Trophoblast cell (in vitro differentiated cells and primary cell): Measurements from ENCODE around the gene PGS1.

ENCODE experiments used
- DNase-seq, 2 donors: peaks; one replicate each; pipeline ENCODE4 v3.0.0-alpha.2; 2016
- H2AFZ ChIP-seq: 2 replicates; pipeline ENCODE4 v1.6.1; 2013; ENCODE audit warnings: low read length, moderate library complexity, mild to moderate bottlenecking; ENCODE audit not compliant: insufficient read depth, poor library complexity
- H2AK5ac ChIP-seq: 2 replicates; pipeline ENCODE4 v1.6.1; 2013; ENCODE audit warnings: mild to moderate bottlenecking, low read length
- H2BK120ac ChIP-seq: 2 replicates; pipeline ENCODE4 v1.6.1; 2013; ENCODE audit warnings: low read length, mild to moderate bottlenecking, moderate library complexity; ENCODE audit not compliant: insufficient read depth, poor library complexity
- H2BK12ac ChIP-seq: 2 replicates; pipeline ENCODE4 v1.6.1; 2013; ENCODE audit warnings: mild to moderate bottlenecking, low read length, moderate library complexity
- H2BK5ac ChIP-seq: 2 replicates; pipeline ENCODE4 v1.6.1; 2013; ENCODE audit warnings: low read length, low read depth, moderate library complexity, mild to moderate bottlenecking; ENCODE audit not compliant: poor library complexity
- H3K14ac ChIP-seq: 2 replicates; pipeline ENCODE4 v1.6.1; 2013; ENCODE audit warnings: mild to moderate bottlenecking, low read length
- H3K18ac ChIP-seq: 2 replicates; pipeline ENCODE4 v1.6.1; 2013; ENCODE audit warnings: mild to moderate bottlenecking, low read length
- H3K23ac ChIP-seq: 2 replicates; pipeline ENCODE4 v1.6.1; 2013; ENCODE audit warnings: low read length
- H3K27ac ChIP-seq: 2 replicates; pipeline ENCODE4 v1.5.1; 2013; ENCODE audit warnings: low read depth, mild to moderate bottlenecking, inconsistent platforms, low read length, moderate library complexity
- H3K27me3 ChIP-seq: 2 replicates; pipeline ENCODE4 v1.6.1; 2013; ENCODE audit warnings: inconsistent platforms, mild to moderate bottlenecking, low read length, moderate library complexity; ENCODE audit not compliant: insufficient read depth
- H3K36me3 ChIP-seq, 2 experiments: 1 replicate in 1 of 2; 2 replicates in 1 of 2; pipeline ENCODE4 v1.6.1; 2013; ENCODE audit warnings: low read length in 2 of 2, mild to moderate bottlenecking in 2 of 2, moderate library complexity in 1 of 2; ENCODE audit not compliant: insufficient read depth in 2 of 2, control insufficient read depth in 1 of 2
- H3K4ac ChIP-seq: 2 replicates; pipeline ENCODE4 v1.6.1; 2013; ENCODE audit warnings: low read depth, mild to moderate bottlenecking, low read length, moderate library complexity
- H3K4me1 ChIP-seq, 2 experiments: 1 replicate in 1 of 2; 2 replicates in 1 of 2; pipeline ENCODE4 v1.6.1; 2013; ENCODE audit warnings: low read length in 2 of 2, mild to moderate bottlenecking in 2 of 2, moderate library complexity in 1 of 2; ENCODE audit not compliant: insufficient read depth in 2 of 2, control insufficient read depth in 1 of 2
- H3K4me2 ChIP-seq: 2 replicates; pipeline ENCODE4 v1.6.1; 2013; ENCODE audit warnings: inconsistent platforms, mild to moderate bottlenecking, low read length, moderate library complexity
- H3K4me3 ChIP-seq: 2 replicates; pipeline ENCODE4 v1.5.1; 2013; ENCODE audit warnings: mild to moderate bottlenecking, low read depth, low read length, inconsistent platforms
- H3K79me1 ChIP-seq: one replicate; pipeline ENCODE4 v1.6.1; 2013; ENCODE audit warnings: low read length
- H3K79me2 ChIP-seq: 2 replicates; pipeline ENCODE4 v1.6.1; 2013; ENCODE audit warnings: low read length, mild to moderate bottlenecking; ENCODE audit not compliant: control insufficient read depth, insufficient read depth, poor library complexity
- H3K9ac ChIP-seq: 2 replicates; pipeline ENCODE4 v1.6.1; 2013; ENCODE audit warnings: mild to moderate bottlenecking, low read length
- H3K9me3 ChIP-seq: 2 replicates; pipeline ENCODE4 v1.6.1; 2013; ENCODE audit warnings: low read depth, mild to moderate bottlenecking, control low read depth, inconsistent platforms, low read length; ENCODE audit not compliant: insufficient read depth
- H4K12ac ChIP-seq: 2 replicates; pipeline ENCODE4 v1.6.1; 2013; ENCODE audit warnings: low read depth, mild to moderate bottlenecking, low read length, moderate library complexity
- H4K8ac ChIP-seq: 2 replicates; pipeline ENCODE4 v1.6.1; 2013; ENCODE audit warnings: low read depth, mild to moderate bottlenecking, low read length, moderate library complexity
- H4K91ac ChIP-seq: one replicate; pipeline ENCODE4 v1.6.1; 2013; ENCODE audit warnings: low read depth, mild to moderate bottlenecking, low read length, moderate library complexity
- WGBS: extraction: QIAGEN DNeasy Blood & Tissue Kit; methylation state at CpG from one replicate; pipeline ENCODE4 v1.1.7; 2013; ENCODE audit warnings: missing lambda C conversion rate; ENCODE audit not compliant: insufficient read length, insufficient coverage; ENCODE audit errors: extremely low coverage; 5-methylcytosine and 5-hydroxymethylcytosine counted together

Gene PGS1

GRCh38 chr17:78348055-78348770 is 30.2 kb upstream of the PGS1 start:
- H3K27ac ChIP-seq, result no peak overlapping the region
- H3K4me2 ChIP-seq, result no peak overlapping the region
- no peak overlapping the region for H2BK5ac ChIP-seq
- no peak overlapping the region for H3K4me3 ChIP-seq
- H3K14ac ChIP-seq, result no peak overlapping the region
- no peak overlapping the region for H4K91ac ChIP-seq
- H3K9ac ChIP-seq, result no peak overlapping the region
- H2AFZ ChIP-seq, result no peak overlapping the region
- peaks cover 2% of the 10 kb centered on the region for H3K79me2 ChIP-seq
- no peak overlapping the region for H2BK120ac ChIP-seq
- no peak overlapping the region for H3K4ac ChIP-seq
- no peaks in the 10 kb centered on the region for H3K36me3 ChIP-seq
- no peak overlapping the region for H2AK5ac ChIP-seq
- H3K9me3 ChIP-seq, result no peaks in the 10 kb centered on the region
- peaks cover 11 to 14% of the 10 kb centered on the region in 2 experiments for H3K4me1 ChIP-seq
- no CpG with 5 or more reads among the region's 9 CpGs for WGBS
- no peak overlapping the region for H4K12ac ChIP-seq
- H2BK12ac ChIP-seq, result no peak overlapping the region
- peaks cover 13% of the 10 kb centered on the region for H3K79me1 ChIP-seq
- no peak for DNase-seq
- no peak overlapping the region for H3K23ac ChIP-seq
- no peaks in the 10 kb centered on the region for H3K27me3 ChIP-seq
- H4K8ac ChIP-seq, result no peak overlapping the region
- no peak overlapping the region for H3K18ac ChIP-seq

GRCh38 chr17:78349891-78350642 is 28.4 kb upstream of the PGS1 start:
- H3K36me3 ChIP-seq, result no peaks in the 10 kb centered on the region
- no peaks in the 10 kb centered on the region for H3K27me3 ChIP-seq
- DNase-seq, result peak in 1 of 2 donors; percentile 33
- H3K23ac ChIP-seq, result no peak overlapping the region
- H3K27ac ChIP-seq, result no peak overlapping the region
- no CpG with 5 or more reads among the region's 4 CpGs for WGBS
- H2AK5ac ChIP-seq, result no peak overlapping the region
- H3K79me1 ChIP-seq, result peaks cover 27% of the 10 kb centered on the region
- no peak overlapping the region for H3K18ac ChIP-seq
- peaks cover 5% of the 10 kb centered on the region for H3K79me2 ChIP-seq
- H2BK120ac ChIP-seq, result no peak overlapping the region
- H3K9me3 ChIP-seq, result no peaks in the 10 kb centered on the region
- no peak overlapping the region for H2AFZ ChIP-seq
- H2BK12ac ChIP-seq, result no peak overlapping the region
- no peak overlapping the region for H2BK5ac ChIP-seq
- no peak overlapping the region for H3K9ac ChIP-seq
- H3K4me1 ChIP-seq, result peaks cover 21 to 29% of the 10 kb centered on the region in 2 experiments
- no peak overlapping the region for H3K4me3 ChIP-seq
- H4K8ac ChIP-seq, result no peak overlapping the region
- H3K4me2 ChIP-seq, result no peak overlapping the region
- H4K91ac ChIP-seq, result no peak overlapping the region
- H3K14ac ChIP-seq, result no peak overlapping the region
- no peak overlapping the region for H4K12ac ChIP-seq
- H3K4ac ChIP-seq, result no peak overlapping the region

GRCh38 chr17:78351449-78352006 is 26.9 kb upstream of the PGS1 start:
- H3K4me2 ChIP-seq, result peak overlapping the region; percentile 69
- H2AK5ac ChIP-seq, result peak overlapping the region; percentile 32
- H3K9ac ChIP-seq, result no peak overlapping the region
- DNase-seq, result peak; percentile 87 to 90
- peaks cover 29 to 36% of the 10 kb centered on the region in 2 experiments for H3K4me1 ChIP-seq
- peak overlapping the region; percentile 48 for H4K8ac ChIP-seq
- peak overlapping the region; percentile 97 for H3K27ac ChIP-seq
- peak overlapping the region; percentile 86 for H2BK5ac ChIP-seq
- H3K9me3 ChIP-seq, result no peaks in the 10 kb centered on the region
- no peak overlapping the region for H3K23ac ChIP-seq
- H4K91ac ChIP-seq, result peak overlapping the region; percentile 79
- no peaks in the 10 kb centered on the region for H3K27me3 ChIP-seq
- peaks cover 0 to 4% of the 10 kb centered on the region in 2 experiments for H3K36me3 ChIP-seq
- H3K18ac ChIP-seq, result peak overlapping the region; percentile 74
- H3K14ac ChIP-seq, result peak overlapping the region; percentile 84
- H2BK120ac ChIP-seq, result peak overlapping the region; percentile 67
- peaks cover 5% of the 10 kb centered on the region for H3K79me2 ChIP-seq
- no peak overlapping the region for H3K4ac ChIP-seq
- peak overlapping the region; percentile 7 for H4K12ac ChIP-seq
- H3K4me3 ChIP-seq, result no peak overlapping the region
- H3K79me1 ChIP-seq, result peaks cover 29% of the 10 kb centered on the region
- WGBS, result no CpG with 5 or more reads among the region's 16 CpGs
- H2BK12ac ChIP-seq, result peak overlapping the region; percentile 89
- H2AFZ ChIP-seq, result peak overlapping the region; percentile 50

GRCh38 chr17:78353834-78354233 is 24.6 kb upstream of the PGS1 start:
- no peak for DNase-seq
- peak overlapping the region; percentile 71 for H3K18ac ChIP-seq
- peak overlapping the region; percentile 93 for H2BK5ac ChIP-seq
- peak overlapping the region; percentile 71 for H2BK120ac ChIP-seq
- no peak overlapping the region for H3K9ac ChIP-seq
- no peaks in the 10 kb centered on the region for H3K27me3 ChIP-seq
- H3K9me3 ChIP-seq, result no peaks in the 10 kb centered on the region
- peak overlapping the region; percentile 44 for H4K8ac ChIP-seq
- H3K4ac ChIP-seq, result peak overlapping the region; percentile 20
- H3K14ac ChIP-seq, result peak overlapping the region; percentile 80
- H2AFZ ChIP-seq, result peak overlapping the region; percentile 11
- peak overlapping the region; percentile 97 for H3K27ac ChIP-seq
- no CpG with 5 or more reads among the region's 8 CpGs for WGBS
- H3K36me3 ChIP-seq, result peaks cover 19 to 23% of the 10 kb centered on the region in 2 experiments
- H3K4me2 ChIP-seq, result peak overlapping the region; percentile 55
- H3K23ac ChIP-seq, result no peak overlapping the region
- H4K12ac ChIP-seq, result peak overlapping the region; percentile 24
- H3K79me2 ChIP-seq, result peaks cover 21% of the 10 kb centered on the region
- H3K4me1 ChIP-seq, result peaks cover 34 to 48% of the 10 kb centered on the region in 2 experiments
- peaks cover 46% of the 10 kb centered on the region for H3K79me1 ChIP-seq
- peak overlapping the region; percentile 90 for H2BK12ac ChIP-seq
- peak overlapping the region; percentile 71 for H2AK5ac ChIP-seq
- H4K91ac ChIP-seq, result peak overlapping the region; percentile 93
- no peak overlapping the region for H3K4me3 ChIP-seq
